ENCODE results near the gene PTGDR2.

GRCh38 chr11:60847896-60848295, 7.9 kb downstream of the PTGDR2 start:
- TF ChIP-seq, protein P1, sequence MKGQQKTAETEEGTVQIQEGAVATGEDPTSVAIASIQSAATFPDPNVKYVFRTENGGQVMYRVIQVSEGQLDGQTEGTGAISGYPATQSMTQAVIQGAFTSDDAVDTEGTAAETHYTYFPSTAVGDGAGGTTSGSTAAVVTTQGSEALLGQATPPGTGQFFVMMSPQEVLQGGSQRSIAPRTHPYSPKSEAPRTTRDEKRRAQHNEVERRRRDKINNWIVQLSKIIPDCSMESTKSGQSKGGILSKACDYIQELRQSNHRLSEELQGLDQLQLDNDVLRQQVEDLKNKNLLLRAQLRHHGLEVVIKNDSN (IDR thresholded peaks at IDR 0.05) = no peak
- TF ChIP-seq EP300 (IDR thresholded peaks at IDR 0.05; ENCODE audit: borderline replicate concordance) (no peak), CEBPB (IDR thresholded peaks at IDR 0.05) (no peak), NFIC (IDR thresholded peaks at IDR 0.05) (no peak)
- TF ChIP-seq, protein P2, sequence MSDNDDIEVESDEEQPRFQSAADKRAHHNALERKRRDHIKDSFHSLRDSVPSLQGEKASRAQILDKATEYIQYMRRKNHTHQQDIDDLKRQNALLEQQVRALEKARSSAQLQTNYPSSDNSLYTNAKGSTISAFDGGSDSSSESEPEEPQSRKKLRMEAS (IDR thresholded peaks at IDR 0.05) = no peak
